SK-MEL-5 (cell line): ENCODE results near the gene MAN2A1. TPM values are rescaled to one million over a fixed set of nuclear protein-coding genes. Genes with fewer than 3 reads are reported as not detected.

ENCODE experiments used
- DNase-seq: peaks from one replicate; pipeline ENCODE4 v3.0.0-alpha.2; 2016; ENCODE audit warnings: low read depth, low spot score
- in situ Hi-C: cut with HindIII; loops from 2 replicates; pipeline ENCODE4 v1.10.0; 2016; ENCODE audit warnings: low sequenced_read_pairs, high pct_unique_total_duplicates, low pct_unique_long_range_greater_than_20kb
- total RNA-seq: library from RNA; depleted of rRNA; stranded (reverse); fragments of >200 nt; shearing (Covaris generic); gene quantifications from 2 replicates; pipeline ENCODE4 v1.2.3, GENCODE V29; 2014

The MAN2A1 gene
- total RNA-seq, 1 experiment from 2014 or later: 14.7 TPM

DNA sequence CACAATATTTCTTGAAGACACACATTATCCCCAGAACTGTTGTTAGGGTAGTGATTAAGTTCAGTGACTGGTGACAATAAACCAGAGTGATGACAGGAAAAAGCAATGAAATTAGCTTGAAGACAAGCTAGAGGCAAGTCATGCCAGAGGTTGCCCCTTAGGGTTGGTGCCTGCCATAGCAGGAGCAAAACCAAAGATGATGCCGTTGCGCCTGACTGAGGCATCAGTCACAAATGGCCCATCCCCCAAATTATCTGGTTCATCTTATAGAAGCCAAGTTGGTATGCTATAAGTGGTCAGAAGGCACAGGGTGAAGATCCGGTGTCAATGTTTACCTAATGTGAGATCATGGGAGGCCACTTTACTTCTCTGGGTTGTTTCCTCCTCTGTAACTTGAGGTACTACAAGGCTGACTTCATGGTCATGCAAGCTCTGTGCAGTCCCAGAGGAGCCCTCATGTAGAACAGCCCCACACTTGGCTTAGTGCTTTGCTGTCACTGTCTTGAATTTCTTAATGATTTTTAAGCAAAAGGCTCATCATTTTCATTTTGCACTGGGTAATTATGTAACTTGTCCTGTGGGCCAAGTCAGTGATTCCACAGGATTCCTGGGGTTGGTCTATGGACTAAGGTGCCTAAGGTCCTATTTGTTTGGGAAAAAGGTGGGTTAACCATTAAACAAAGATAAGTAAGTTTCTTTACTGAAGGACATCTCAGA is 211.3 kb downstream of the MAN2A1 start:
- no peak for DNase-seq
- in situ Hi-C loops: no loop called here

- no peak for DNase-seq
- in situ Hi-C loops: no loop called here
Measured at GRCh38 chr5:109901628-109901981, 211.9 kb downstream of the MAN2A1 start.

GRCh38 chr5:109903061-109903460 is 213.3 kb downstream of the MAN2A1 start:
- DNase-seq: no peak
- in situ Hi-C loops: no loop called here

DNA sequence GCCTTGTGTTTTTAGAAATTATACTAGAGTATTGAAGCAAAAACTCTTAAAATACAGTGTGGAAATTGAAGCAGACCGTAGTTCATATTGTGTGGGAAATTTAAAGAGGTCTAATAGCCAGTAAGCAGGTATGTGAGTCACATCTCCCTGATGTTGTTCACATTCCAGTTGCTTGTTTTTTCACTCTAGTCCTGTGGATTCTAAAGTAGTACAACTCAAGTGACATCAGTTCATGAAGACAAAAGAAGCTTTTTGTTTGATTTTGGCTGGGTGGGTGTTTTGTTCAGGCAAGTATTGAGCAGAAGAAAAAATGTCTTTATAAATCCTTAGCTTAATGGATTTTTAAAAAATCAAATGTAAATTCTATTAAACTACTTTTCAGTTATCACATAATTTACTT is 216.2 kb downstream of the MAN2A1 start:
- in situ Hi-C loops: no loop called here
- DNase-seq: no peak

DNA sequence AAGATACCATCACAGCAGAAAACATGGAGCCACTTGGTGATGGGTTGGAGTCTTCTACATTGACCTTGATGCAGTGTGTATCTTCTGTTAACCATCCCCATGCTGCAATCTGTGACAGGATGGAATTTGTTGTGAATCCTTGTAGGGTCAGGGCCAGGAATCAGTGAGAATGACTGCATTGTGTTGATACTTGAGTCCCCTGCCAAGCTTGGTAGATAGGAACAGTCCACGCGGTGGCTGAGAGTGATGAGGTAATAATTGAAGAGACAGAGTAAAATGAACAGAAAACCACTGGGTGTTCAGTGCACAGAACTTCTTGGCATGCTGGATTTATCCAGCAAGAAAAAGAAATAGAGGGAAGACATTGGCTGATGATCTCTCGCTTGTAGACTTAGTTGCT is 217.5 kb downstream of the MAN2A1 start:
- in situ Hi-C loops: no loop called here
- peak; percentile 14 for DNase-seq

DNA sequence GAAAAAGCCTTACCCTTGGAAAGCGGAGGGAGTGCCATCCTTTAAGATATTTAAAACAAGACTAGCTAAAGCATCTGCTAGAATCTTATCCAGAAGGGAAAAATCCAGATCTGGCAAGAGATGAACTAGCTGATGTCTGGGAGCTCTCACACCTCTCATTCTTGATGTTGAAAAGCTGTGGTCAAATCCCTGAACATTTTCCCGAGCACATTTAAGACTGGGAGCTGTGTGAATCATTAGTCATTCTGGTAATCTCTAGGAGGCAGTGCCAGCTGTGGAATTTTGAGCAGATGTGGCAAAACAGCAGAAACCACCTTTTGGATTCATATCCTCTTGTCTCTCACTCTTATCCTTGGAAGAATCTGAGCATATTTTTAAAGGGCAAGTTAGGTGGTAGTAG is 218.0 kb downstream of the MAN2A1 start:
- in situ Hi-C loops: no loop called here
- DNase-seq: peak; percentile 12

- DNase-seq: no peak
- in situ Hi-C loops: no loop called here
Measured at GRCh38 chr5:109908366-109908765, 218.6 kb downstream of the MAN2A1 start.

- in situ Hi-C loops: no loop called here
- no peak for DNase-seq
Measured at GRCh38 chr5:109910874-109911273, 221.1 kb downstream of the MAN2A1 start.

DNA sequence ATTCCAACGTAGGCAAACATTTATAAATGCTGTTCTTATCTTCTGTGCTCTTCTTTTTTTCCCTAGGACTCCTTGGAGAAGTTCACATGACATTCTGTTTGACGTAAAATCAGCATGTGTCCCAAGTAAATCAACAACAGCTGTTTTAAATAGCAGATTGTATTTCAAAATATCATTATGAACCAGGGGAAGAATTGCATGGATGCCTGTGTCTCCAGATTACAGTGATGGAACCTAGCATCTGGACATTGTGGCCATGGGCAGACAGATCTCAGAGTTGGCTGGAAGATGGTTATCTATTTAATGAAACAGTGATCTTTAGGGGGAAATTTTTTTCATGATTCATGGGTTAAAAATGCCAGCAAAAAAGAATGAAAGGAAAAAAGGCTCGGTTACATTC is 222.0 kb downstream of the MAN2A1 start:
- DNase-seq: peak; percentile 87

DNA sequence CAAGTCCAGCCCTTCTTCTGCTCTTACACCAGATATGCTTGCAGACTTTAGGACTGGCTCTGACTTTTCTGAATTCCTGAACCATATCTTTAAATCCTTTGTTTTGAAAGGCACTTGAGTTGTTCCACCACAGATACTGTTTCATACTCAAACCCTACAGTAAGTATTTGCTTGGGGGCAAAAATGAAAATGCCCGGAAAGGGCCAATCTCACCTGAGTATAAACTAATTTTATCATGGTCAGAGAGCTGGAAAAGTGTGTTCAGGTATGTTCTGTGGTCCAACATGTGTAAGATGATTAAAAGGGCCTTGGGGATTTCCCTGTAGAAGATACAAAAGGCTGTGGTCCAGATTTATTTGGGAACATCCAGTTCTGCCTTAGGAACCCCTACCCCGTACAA is 225.2 kb downstream of the MAN2A1 start:
- in situ Hi-C loops: no loop called here
- DNase-seq: no peak

More for the DNA sequence above, 222.0 kb downstream of the MAN2A1 start:
- in situ Hi-C loops: no loop called here

GRCh38 chr5:109916481-109917153 is 226.9 kb downstream of the MAN2A1 start:
- DNase-seq: no peak
- in situ Hi-C loops: no loop called here
